Eye (tissue), 1 donor: Measurements from ENCODE around the gene PTPN7.

Source experiments
- DNase-seq: peaks from one replicate; pipeline ENCODE4 v3.0.0-alpha.2; 2015

Gene PTPN7

DNA sequence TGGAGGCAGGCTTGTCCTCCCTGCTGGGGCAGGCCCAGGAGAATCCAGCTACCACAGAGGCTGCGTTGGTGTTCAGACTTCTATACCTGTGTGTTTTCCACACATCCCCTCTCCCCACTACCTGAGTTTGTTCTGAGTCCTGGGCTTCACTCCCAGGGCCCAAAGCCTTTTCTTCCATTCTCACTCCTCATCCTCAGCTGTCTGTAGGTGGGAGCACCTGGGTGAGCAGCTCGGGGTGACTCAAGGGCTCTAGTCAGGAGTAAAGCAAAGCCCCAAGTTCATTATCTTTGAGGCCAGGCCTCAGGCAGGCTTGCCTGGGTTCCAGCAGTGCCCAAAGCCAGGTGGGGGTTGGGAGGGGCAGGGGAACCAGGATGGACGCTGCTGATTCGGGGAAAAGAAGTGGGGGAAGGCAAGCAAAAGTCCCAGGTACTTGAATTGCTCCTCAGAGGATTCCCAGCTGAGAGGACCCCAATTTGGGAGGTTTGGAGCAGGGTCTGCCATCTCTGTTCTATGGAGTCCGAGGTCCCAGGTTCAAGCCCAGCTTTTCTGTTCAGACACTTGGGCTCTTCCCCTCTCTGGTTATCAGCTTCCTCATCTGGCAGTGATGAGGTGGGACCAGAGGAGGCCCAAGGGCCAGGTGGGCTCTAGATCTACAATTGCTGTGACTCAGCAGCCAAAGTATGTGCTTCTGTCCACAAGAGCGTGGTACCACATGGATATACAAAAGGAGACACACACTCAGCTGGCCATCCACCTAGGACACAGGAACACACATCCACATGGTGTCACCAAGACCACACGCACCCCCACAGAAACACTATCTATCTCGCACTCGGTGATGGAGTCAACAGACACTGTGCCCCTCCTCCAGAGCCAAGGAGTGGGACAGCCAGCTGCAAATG, 5.8 kb upstream of the PTPN7 start:
- no peak for DNase-seq

DNA sequence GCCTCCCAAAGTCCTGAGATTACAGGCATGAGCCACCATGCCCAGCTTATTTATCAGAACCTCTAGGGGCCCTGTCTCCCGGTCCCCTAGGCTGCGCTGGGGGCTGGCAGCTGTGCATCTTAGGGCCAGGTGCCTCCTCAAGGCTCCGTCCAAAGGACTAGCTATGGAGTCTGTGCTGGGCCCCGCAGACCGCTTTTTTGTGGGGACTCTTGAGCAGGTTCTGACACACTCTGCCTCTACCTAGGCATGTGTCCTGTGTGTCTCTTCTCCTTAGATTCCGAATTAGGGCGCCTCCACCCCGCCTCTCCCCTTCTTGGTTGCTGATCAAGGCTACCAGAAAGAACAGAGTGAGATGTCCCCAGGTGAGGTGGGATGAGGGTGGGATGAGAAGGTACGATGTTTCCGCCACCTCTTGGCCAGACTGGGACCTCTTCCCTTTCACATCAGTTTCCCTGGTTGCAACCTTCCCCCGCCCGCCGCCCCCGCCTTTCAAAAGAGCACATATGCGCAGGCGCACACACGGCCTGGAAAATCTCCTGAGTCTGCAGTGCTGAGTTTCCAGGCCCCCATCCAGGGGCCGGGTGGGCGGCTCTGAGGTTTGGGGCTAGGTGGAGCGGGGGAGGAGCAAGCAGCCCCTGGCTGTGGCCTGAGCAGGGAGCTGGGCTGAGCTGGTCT, 5.0 kb upstream of the PTPN7 start:
- no peak for DNase-seq

DNA sequence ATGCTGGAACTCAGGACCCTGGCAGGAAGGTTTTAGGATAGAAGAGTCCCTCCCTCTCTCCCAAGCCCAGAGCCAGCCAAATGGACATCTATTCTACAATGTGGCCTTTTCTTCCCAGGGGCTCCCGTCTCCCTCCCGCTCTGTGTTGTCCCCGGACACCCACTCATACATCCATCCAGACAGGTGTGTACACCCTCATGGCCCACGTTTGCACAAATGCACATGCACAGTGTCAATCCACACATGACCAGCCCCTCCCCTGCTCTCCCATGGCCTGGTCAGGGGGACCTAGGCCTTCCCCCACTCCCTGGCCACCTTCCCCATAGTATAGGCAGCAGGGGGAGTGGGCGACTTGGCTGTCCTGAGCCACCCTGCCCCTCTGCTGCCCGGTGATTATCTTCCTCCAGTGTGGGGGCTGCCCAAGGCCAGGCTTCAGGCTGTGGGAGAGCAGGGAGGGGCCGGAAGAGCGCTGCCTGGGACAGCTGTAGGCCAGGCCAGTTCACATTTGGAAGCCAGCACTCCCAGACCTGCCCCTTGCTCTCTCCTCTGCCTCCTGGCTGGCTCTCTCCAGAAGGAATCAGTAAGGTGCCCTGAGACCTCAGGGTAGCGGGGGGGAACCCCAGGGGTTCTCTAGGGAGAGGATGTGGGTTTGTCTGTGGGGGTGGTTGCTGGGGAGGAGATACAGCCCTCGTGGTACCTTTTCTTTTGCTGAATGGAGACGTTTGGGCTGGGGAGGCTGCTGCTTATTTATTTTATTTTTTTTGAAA, 4.1 kb upstream of the PTPN7 start:
- no peak for DNase-seq

DNA sequence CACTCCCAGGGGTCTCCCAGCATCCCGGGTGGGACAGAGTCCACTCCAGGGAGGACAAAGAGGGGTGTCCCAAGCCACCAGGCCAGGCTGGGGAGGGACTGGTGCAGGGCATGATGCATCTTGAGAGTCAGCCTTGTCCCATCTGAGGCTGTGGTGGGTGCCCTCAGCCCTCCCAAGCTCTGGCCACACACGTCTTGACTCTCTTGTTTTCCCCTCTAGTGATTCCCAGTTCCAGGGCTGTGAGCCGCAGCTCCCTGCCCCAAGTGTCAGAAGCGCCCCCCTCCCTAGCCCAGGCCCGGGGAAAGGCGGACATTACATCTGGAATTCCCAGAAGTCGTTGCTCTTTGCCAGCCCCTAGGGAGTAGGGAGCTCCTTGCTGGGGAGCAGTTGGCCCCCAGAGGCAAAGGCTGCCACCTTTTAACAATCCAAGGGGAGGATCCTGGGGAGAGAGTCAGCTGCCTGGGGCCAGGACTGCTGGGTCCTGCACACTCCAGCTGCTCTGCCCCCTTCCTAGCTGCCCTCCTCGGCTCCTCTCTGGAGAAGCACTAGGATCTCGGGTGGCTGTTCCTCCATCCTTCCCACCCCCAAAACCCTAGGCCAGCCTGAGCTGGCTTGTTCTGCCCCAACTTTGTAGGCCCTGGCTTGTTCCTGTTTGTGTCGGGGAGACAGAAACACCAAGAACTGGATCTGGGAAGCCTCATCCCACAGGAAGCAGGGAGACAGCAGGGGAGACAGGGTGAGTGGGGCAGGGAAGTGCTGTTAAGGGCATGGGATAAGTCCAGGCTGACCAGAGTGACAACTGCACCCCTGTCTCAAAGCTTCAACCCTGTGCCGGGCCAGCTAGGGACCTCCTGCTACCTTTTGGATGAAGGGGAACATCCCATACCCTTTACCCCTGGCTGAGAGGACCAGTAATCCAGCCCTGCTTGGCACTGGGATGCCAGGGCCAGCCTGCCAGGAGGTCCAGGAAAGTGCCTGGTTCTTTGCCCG, 3.2 kb upstream of the PTPN7 start:
- DNase-seq, result no peak

DNA sequence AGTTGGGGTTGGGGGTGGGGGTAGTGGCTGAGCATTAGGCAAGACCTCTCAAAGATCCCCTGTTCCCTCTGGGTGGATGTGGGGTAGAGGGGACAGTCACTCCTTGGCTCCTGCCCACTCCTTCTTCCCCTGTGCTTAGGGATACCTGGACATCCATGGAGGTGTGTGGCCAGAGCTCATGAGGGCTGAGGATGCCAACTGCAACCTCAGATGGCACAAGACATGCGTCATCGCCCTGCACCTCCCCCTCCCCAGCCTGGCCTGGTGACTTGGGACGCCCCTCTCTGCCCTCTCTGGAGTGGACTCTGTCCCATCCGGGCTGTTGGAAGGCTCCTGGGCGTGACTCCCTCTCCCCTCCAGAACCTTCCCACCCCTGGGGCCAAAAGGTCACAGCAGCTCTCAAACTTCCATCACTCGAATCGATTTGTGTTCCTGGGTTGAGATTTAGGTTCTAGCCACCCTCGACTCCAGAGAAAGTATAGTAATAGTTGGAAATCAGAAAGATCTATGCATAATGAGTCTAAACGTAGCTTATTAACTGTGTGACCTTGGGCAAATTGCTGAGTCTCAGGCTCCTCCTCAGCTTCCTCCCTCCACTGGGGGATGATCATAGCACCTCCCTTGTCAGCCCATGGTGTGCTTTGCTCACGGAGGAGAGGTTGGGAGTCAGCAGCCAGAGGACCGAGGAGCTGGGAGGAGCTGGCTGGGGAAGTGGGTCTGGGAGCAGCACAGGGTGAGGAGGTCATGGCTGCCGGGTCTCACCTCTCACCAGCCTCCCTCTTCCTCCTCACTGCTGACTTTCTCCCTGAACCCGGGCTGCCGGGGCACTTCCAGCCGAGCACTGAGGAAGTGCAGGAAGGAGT, 2.2 kb upstream of the PTPN7 start:
- DNase-seq, result no peak

DNA sequence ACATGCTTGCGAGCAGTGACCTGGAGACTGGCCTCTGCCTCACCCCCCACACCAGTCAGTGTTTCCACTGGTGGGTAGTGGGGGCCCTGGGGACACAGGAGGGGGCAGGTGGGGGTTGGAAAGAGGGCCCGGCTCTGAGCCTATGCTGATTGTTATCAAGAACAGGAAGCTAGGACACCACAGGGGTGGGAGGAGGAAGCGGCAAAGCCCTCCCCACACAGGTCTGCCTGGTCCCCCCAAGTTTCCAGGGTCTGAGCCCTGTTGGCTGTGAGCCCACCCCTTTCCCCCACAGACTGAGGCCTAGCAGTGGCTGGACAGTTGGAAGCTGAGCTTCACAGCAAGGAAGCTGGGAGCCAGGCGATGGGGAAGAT, 1.6 kb upstream of the PTPN7 start:
- DNase-seq, result no peak

DNA sequence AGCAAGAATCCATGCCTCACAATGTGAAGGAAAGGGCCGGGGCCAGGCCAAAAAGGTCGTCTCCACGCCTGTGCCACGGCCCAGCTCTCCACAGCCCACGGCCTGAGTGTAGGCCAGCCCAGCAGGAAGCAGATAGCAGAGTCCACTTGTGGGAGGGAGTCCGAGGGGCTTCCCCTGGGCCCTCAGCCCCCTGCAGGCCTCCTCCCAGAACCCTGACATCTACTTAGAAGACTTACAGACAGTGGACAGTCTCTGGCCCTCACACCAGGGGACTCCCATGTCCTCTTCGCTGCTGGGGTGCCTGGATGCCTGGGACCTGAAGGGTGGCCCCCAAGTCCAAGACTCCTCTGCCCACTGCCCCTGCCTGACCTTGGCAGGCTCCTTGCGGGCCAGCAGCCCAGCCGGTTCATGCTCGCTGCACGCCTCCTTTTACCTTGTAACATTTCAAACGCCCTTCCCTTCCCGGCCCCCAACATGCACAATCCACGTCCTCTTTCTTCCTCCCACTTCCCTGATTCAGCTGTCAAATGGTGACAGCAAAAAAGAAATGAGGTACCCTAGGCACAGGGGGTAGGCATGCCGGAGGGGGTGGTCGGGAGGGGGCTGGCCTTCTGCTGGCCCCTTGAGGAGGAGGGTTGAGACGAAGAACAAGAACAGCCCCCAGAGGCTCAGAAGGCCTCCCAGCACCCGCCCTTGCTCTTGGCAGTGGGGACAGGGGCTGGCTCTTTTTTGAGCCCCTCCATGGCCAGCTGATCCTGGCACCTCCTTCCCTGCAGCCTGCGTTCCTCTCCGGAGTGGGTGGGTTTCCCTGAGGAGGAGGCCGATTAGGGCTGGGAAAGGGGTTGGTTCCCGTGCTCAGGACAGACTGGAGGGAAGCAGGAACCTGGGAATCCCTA, 997 bp upstream of the PTPN7 start:
- no peak for DNase-seq

DNA sequence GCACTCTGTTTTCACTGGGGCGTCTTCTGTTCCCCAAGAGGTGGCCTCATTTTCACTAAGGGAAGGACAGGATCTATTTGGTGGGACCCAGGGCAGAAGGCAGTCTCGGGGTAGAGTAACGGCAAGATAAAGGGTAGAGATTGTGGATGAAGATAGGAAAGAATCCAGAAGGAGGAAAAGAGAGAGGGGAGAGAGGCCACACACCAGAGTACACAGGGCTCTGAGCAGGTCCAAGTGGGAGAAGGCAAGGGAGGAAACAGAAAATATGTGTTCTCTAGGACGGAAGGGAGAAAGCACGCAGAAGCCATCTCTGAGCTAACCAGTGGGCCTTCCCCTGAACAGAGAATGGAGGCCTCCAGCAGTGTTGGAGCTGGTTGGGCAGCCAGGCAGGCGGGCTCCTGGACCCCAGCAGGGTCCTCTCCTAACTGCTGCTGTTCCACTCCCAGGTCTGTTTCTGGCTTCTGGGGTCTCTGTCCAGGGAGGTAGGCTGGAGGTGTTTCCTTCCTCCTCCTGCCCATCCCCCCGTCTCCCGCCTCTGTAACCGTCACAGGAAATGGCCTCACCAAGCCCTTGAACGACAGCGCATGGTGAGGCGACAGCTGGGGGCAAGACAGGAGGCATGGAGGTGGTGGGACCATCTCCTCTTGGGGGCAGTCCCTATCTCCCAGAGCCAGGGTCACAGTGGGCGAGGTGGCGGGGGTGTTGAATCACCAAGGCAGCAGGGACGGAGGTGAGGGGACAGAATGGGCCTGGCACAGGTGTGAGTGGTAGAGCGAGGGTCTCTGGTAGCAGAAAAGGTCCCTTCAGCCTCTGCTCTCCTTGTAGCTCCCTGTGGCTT, 649 bp downstream of the PTPN7 start:
- DNase-seq, result no peak

DNA sequence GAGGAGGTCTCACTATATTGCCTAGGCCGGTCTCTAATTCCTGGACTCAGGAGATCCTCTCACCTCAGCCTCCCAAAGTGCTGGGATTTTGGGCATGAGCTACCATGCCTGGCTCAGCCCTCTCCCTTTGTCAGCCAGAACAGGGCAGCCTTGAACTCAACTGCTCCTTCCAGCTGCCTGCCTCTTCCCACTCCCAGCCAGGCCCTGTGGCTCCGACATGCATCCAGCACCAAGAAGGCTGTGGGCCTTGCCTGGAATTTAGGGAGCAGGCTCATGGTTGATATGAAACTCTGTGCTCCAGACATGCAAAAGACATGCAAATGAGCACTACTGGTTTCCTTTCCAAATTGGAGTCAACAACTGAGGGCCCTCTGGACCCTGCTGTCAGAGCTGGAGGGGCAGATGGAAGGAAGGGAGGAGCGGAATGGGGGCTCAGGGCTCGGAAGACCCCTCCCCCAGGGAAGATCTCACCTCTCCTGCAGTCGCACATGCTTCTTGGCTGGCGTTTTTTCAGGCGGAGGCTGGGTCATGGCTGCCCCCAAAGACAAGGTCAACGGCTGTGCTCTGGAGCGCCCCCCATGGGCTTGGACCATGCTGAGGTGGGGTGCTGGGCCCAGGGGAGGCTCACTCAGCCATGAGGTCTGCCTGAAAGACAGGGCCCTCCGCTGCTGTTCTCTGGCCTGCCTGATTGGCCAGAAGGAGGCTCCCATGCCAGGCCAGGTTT, 1.4 kb downstream of the PTPN7 start:
- no peak for DNase-seq

DNA sequence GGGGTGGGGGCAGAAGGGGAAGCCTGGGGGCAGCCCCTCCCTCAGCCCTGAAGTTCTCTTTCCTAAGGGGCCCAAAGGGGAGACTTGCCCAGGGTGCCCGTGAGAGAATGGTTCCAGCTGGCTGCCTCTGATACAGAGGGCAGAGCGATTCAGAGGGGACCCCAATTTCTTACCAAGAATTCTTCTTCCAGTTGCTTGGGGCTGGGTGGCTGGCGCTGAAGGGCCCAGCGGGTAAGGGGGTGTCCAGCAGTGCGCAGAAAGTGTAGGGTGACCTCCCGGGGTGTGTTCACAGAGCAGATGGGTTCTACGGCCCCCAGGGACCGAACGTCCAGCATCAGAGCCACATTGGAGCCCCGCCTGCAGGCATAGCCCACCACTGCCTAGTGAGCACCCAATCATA, 2.5 kb downstream of the PTPN7 start:
- DNase-seq, result no peak

DNA sequence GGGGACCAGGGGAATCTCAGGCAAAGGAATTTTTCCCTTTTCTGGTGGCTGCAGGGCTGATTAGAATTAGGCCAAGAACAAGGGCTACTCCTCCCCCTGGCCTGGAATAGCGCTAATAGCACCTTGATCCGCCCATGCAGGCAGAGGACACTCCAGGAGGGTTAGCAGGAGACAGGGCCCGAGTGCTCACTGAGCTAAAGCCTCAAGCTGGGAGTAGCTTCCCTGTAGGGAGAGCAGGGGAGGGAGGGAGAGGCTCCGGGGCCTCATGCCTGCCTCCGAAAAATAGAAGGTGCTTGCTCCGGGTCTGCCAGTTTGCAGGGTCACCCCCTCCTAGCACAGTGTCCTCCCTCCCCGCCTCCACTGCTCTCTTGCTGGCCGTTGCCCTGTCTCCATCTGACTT, 3.8 kb downstream of the PTPN7 start:
- no peak for DNase-seq

DNA sequence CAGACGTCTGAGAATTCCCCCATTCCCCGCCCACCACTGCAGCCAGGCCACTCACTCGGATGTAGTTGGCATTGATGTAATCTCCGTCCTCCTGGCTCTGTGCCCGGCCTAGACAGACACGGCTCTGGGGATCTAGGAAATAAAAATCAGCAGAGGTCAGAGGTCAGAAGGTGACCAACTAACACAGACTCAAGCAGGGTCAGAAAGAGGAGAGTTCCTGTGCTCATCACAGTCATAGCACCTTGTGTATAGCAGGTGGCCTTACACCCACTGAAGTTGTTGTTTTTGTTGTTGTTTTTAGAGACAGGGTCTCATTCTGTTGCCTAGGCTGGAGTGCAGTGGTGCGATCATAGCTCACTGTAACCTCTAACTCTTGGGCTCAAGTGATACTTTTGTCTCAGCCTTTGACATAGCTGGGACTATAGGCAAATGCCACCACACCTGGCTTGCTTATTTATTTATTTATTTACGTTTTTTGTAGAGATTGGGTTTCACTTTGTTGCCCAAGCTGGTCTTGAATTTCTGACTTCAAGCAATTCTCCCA, 4.9 kb downstream of the PTPN7 start:
- DNase-seq, result no peak

DNA sequence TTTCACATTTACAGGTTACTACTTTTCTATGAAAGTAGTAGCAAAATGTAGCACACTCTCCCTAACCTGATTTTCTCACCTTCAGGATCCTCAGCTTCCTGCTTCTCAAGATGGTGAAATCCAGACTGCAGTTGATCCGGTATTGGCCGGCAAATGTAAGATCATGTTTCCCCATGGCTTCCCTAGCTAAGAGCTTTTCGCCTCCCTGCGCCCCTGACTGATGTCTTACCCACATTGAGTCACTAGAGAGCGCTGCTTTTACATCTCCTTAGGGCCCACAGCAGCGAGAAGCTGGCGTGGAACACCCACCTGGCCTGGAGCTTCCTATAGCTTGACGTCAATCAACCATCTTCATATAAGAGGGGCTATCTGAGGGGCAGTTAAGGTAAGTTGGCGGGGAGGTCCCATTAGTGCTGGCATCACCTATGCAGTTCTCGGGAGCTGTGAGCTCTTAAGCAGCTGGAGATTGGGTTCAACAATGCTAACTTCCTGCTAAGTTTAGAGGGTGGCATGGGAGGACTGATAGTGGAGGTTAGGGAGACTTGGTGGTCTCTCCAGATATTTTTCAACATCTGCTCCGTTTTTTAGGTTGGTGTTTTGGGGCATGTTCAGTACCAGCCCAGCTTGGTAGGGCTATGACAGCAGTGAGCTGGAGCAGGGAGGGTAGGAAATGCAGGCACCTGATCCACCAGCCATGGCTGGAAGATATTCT, 5.5 kb downstream of the PTPN7 start:
- peak; percentile 81 for DNase-seq

DNA sequence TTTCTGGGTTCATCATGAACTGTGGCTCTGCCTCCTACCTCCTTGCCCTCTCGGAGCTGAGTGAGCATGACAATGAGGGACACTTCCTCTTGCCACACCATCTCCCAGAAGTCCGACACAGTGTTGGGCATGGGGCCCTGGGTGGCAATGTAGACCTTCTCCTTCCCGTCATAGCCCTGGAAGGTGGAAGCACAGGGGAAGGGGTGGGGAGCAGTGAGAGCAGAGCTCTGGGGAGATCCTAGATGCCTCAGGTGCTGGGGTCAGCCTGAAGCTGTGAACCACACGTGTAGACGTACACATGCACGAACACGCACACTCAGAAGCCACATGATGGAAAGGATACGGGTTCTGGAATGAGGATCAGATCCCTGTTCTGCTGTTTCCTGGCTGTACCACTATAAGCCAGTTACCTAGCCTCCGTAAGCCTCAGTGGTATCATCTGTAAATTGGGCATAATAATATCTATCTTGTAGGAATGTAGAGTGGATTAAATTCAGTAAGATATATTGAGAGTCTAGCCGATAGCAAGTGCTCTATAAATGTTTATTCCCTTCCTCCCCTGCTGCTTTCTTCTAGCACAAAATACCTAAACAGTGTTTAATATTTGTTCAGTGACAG, 6.1 kb downstream of the PTPN7 start:
- no peak for DNase-seq

DNA sequence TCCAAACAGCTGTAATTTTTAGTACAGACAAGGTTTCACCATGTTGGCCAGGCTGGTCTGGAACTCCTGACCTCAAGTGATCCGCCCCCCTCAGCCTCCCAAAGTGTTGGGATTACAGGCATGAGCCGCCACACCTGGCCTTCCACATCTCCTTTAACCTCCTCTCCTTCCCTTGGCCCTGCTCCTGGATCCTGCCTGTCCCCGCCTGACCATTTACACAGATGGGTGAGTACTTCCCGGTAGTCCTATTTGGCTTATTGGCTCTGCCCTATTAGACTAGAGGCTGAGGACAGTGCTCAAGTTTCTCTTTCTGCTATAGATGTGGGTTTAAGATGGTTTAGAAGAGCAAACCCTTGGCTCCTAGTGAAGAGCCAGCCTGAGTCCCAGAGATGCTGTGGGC, 7.1 kb downstream of the PTPN7 start:
- no peak for DNase-seq

DNA sequence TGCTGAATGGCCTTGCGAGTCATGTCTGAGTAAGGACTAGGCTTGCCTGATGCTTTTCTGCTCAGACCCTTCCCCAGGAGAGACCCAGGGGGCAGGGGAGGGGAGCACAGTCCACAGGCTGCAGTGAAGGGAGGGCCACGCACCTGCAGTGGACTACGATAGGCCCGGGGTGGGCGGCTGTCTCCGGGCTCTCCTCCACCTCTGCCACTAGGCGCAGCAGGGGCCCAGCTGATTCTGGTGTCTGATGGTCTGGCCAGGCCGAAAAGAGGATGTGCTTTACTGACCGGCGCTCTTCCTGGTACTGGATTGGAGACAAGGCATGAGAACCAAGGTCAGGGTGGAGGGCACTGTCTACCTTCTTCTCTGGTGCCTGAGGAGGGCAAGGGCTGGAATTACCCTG, 8.0 kb downstream of the PTPN7 start:
- DNase-seq, result no peak

DNA sequence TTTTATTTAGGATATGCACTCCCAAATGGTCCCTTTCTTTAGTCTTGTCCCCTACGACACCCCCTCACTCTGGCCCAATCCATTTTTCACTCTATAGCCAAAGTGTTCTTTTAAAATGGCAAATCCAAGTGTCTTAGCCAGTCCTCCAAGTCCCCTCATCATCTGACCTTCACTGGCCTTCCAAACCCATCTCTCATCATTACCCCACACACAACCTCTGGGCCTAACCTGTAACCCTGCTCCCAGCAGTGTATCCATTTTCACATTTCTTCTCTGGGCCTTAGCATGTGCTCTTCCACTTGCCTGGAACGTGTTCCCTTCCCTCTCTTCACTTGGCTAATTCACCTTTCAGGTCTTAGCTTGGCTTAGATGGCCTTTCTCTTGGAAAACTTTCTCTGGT, 9.4 kb downstream of the PTPN7 start:
- DNase-seq, result no peak
